Ascending aorta (tissue), 2 donors: ENCODE data around the gene MUC6. TPM values are rescaled to one million over a fixed set of nuclear protein-coding genes. Genes with fewer than 3 reads are reported as not detected.

Experiments used
- DNase-seq, 2 donors: peaks; one replicate each; pipeline ENCODE4 v3.0.0-alpha.2; 2019; ENCODE audit warnings: low spot score in 2 of 2
- H3K27ac ChIP-seq, 2 donors: fragments of 200-600 bp; sonication (generic); one replicate each; pipeline ENCODE4 v1.5.1; 2016 to 2017; ENCODE audit warnings: mild to moderate bottlenecking in 1 of 2
- H3K27me3 ChIP-seq: fragments of 200-600 bp; sonication (generic); one replicate; pipeline ENCODE4 v1.5.1; 2017
- H3K36me3 ChIP-seq, 2 donors: fragments of 200-600 bp; sonication (generic); one replicate each; pipeline ENCODE4 v1.5.1; 2016
- H3K4me1 ChIP-seq, 2 donors: fragments of 200-600 bp; sonication (generic); one replicate each; pipeline ENCODE4 v1.5.1; 2016 to 2017; ENCODE audit warnings: mild to moderate bottlenecking in 1 of 2
- H3K4me3 ChIP-seq, 2 donors: fragments of 200-600 bp; sonication (generic); one replicate each; pipeline ENCODE4 v1.5.1; 2016 to 2017; ENCODE audit warnings: mild to moderate bottlenecking in 1 of 2
- H3K9me3 ChIP-seq, 2 donors: fragments of 200-600 bp; sonication (generic); one replicate each; pipeline ENCODE4 v1.5.1; 2016
- intact Hi-C: fragments of 100-400 bp; cut with DNase I; formaldehyde crosslinking; loops from one replicate; pipeline ENCODE4 v1.15.1; 2023
- total RNA-seq: library from RNA; depleted of rRNA; stranded (reverse); fragments of >200 nt; gene quantifications from one replicate; pipeline ENCODE4 v1.1.0, GENCODE V29; 2016
- TF ChIP-seq, protein P1 (sequence below), 3 experiments: fragments of 200-600 bp in 2 of 3; fragments of 450-650 bp in 1 of 3; sonication (generic) in 2 of 3; IDR thresholded peaks; one replicate each; pipeline ENCODE4 v1.5.1; 2016 to 2019; ENCODE audit warnings: antibody characterized with exemption in 3 of 3, mild to moderate bottlenecking in 1 of 3, moderate library complexity in 1 of 3

Gene MUC6
- total RNA-seq, 1 donor from 2014 or later, result not detected

DNA sequence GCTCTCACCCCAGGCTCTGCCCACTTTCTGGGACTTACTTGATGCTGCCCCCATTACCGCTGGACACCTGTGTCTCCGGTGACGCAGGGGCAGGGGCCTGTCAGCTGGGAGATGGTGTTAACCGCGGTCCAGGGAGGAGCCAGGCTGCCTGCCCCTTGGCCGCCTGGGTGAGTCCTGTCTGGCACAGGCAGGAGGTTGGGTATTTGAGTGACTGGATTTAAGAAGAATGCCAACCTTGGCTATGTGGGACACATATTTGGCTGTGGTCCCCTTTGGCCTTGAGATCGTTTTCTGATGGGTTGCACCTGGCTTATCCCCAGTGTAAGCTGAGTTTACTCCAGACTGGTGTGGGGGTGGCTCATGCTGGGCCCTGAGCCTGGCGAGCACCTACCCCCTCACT lies 2.5 kb downstream of the MUC6 start:
- no peaks in the 10 kb centered on the region for H3K27me3 ChIP-seq
- no peaks in the 10 kb centered on the region for H3K36me3 ChIP-seq
- intact Hi-C loops, result no loop called here
- no peaks in the 10 kb centered on the region for H3K9me3 ChIP-seq
- peaks cover 8 to 10% of the 10 kb centered on the region in 2 donors for H3K4me1 ChIP-seq
- H3K4me3 ChIP-seq, result no peak overlapping the region
- TF ChIP-seq, protein P1, sequence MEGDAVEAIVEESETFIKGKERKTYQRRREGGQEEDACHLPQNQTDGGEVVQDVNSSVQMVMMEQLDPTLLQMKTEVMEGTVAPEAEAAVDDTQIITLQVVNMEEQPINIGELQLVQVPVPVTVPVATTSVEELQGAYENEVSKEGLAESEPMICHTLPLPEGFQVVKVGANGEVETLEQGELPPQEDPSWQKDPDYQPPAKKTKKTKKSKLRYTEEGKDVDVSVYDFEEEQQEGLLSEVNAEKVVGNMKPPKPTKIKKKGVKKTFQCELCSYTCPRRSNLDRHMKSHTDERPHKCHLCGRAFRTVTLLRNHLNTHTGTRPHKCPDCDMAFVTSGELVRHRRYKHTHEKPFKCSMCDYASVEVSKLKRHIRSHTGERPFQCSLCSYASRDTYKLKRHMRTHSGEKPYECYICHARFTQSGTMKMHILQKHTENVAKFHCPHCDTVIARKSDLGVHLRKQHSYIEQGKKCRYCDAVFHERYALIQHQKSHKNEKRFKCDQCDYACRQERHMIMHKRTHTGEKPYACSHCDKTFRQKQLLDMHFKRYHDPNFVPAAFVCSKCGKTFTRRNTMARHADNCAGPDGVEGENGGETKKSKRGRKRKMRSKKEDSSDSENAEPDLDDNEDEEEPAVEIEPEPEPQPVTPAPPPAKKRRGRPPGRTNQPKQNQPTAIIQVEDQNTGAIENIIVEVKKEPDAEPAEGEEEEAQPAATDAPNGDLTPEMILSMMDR (IDR thresholded peaks at IDR 0.05), result no peak
- no peak overlapping the region for H3K27ac ChIP-seq
- no peak for DNase-seq

DNA sequence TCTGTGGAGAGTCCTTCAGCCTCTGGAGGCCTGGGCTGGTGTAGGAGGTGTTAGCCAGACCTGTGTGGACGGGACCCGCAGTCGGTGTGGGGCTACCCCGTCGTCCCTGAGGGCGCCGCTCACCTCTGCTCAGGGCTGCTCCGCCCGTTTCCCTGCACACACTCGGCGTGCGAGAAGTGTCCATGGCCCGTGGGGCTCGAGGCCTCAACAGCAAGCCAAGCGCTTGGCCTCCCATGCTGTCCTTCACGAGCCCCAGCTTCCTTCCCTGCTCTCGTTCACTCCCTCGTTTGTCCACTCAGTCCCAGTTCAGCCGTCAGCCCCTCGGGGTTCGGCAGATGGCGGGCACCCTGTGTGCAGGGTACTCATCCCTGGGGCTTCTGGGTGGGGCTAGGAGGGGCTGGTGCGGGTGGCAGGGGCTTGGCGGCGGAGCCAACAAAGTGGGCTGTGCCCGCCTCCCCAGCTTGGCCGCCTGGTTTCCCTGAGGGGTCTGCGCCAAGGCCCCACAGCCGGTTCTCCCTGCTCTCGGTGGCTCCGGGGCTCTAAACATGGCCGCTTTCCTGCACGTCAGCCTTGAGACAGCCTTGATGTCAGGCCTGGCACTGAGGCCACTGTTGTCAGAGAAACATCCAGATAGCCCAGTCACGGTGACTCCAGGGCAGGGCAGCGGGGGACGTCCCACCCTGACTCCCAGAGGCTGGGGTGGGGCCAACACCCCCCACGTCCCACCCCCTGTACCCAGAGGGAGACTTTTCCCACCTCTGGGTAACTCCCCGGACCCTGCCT lies 3.3 kb downstream of the MUC6 start:
- H3K4me1 ChIP-seq, result peaks cover 8 to 10% of the 10 kb centered on the region in 2 donors
- no peak overlapping the region for H3K4me3 ChIP-seq
- H3K36me3 ChIP-seq, result no peaks in the 10 kb centered on the region
- intact Hi-C loops, result no loop called here
- DNase-seq, result no peak
- TF ChIP-seq, protein P1 (IDR thresholded peaks at IDR 0.05), result no peak
- H3K9me3 ChIP-seq, result no peaks in the 10 kb centered on the region
- H3K27me3 ChIP-seq, result no peaks in the 10 kb centered on the region
- no peak overlapping the region for H3K27ac ChIP-seq

DNA sequence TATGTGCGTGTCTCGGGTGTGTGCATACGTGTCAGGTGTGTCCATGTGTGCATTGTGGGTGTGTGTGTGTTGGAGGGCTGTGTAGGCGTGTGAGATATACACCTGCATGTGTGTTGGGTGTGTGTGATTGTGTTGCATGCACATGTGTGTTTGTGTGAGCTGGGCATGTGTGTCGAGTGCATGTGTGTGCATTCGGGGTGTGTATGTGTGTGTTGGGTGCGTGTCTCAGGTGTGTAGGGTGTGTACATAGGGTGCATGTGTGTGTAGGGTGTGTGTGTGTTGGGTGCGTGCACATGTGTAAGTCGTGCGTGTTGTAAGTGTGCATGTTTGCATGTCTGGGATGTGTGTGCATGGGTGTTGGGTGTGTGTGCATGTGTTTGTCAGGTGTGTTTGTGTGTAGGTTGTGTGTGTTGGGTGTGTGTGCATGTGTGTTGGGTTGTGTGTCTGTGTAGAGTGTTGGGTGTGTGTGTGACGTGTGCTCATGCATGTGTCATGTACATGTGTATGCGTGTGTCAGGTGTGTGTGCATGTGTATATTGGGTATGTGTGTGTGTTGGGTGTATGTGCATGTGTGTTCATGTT lies 4.1 kb downstream of the MUC6 start:
- no peaks in the 10 kb centered on the region for H3K36me3 ChIP-seq
- H3K4me3 ChIP-seq, result no peak overlapping the region
- H3K27me3 ChIP-seq, result no peaks in the 10 kb centered on the region
- TF ChIP-seq, protein P1 (IDR thresholded peaks at IDR 0.05), result no peak
- intact Hi-C loops, result no loop called here
- DNase-seq, result no peak
- no peaks in the 10 kb centered on the region for H3K9me3 ChIP-seq
- H3K27ac ChIP-seq, result no peak overlapping the region
- H3K4me1 ChIP-seq, result peaks cover 8 to 10% of the 10 kb centered on the region in 2 donors

DNA sequence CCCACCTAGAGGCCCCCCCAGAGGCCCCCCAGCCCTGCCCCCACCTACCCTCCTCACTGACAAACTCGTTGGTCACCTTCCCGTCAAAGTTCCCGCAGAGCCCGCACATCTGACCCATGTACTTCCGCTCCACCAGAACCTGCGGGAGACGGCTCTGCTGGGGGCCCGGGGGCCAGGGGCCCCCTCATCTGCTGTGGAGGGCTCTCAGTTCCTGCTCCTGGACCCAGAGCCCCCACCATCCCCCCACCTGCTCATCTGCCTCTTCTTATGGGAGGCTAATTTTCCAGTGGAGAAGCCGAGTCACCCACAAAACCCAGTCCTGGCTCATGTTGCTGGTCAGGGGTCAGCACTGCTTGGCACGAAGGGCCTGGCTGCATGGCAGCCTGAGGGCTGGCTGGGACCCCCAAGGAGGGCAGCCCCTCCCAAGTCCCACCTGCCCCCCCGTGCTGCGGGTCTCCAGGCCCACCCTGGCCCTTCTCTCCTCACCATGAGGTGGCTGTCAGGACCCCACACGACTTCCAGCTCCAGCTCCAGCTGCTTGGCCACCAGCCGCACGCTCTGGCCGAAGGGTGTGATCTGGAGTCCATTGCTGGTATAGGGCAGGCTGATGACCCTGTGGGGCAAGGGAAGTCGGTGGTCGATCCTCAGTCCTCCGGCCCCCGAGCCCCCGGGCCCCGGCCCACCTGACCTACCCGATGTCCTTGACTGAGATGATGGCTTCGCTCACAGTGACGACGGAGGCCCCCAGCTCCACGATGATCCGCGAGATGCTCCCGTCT lies 5.2 kb downstream of the MUC6 start:
- intact Hi-C loops, result no loop called here
- H3K36me3 ChIP-seq, result no peaks in the 10 kb centered on the region
- TF ChIP-seq, protein P1 (IDR thresholded peaks at IDR 0.05), result no peak
- H3K9me3 ChIP-seq, result no peaks in the 10 kb centered on the region
- H3K27me3 ChIP-seq, result no peaks in the 10 kb centered on the region
- H3K27ac ChIP-seq, result no peak overlapping the region
- peaks cover 8 to 10% of the 10 kb centered on the region in 2 donors for H3K4me1 ChIP-seq
- no peak overlapping the region for H3K4me3 ChIP-seq
- DNase-seq, result no peak

DNA sequence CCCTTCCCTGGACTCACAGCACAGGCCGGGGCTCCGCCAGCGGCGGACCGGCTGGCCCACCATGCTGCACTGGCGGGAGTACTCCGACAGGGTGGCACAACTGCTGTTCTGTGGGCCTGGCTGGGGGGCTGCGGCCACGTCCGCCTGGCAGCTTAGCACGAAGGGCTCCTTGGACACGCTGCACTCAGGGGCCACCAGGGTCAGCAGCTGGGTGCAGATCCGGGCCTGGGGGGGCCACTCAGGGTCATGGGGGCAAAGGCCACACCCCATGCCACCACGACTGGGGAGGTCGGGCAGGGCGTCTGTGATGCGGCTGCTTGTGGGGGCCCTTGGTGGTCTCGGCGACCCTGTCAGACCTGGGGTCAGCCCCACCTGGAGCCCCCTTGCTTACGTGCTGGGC lies 6.0 kb downstream of the MUC6 start:
- Histone ChIP-seq H3K27ac (no peak overlapping the region), H3K36me3 (no peaks in the 10 kb centered on the region), H3K27me3 (no peaks in the 10 kb centered on the region), H3K4me3 (no peak overlapping the region), H3K4me1 (peaks cover 8 to 10% of the 10 kb centered on the region in 2 donors), H3K9me3 (no peaks in the 10 kb centered on the region)
- intact Hi-C loops, result no loop called here
- no peak for DNase-seq
- TF ChIP-seq, protein P1 (IDR thresholded peaks at IDR 0.05), result no peak
